HUES6 (cell line): ENCODE results near the gene NOXO1.

Experiments
- H3K27ac ChIP-seq: 2 replicates; pipeline ENCODE4 v1.7.0; 2013; ENCODE audit warnings: low read depth, mild to moderate bottlenecking, low read length, inconsistent platforms
- H3K27me3 ChIP-seq: 2 replicates; pipeline ENCODE4 v1.6.1; 2013; ENCODE audit warnings: low read length; ENCODE audit not compliant: control insufficient read depth, insufficient read depth
- H3K36me3 ChIP-seq: 2 replicates; pipeline ENCODE4 v1.6.1; 2013; ENCODE audit warnings: low read length; ENCODE audit not compliant: control insufficient read depth, insufficient read depth
- H3K4me1 ChIP-seq: 2 replicates; pipeline ENCODE4 v1.6.1; 2013; ENCODE audit warnings: low read length; ENCODE audit not compliant: control insufficient read depth, insufficient read depth
- H3K4me3 ChIP-seq: 2 replicates; pipeline ENCODE4 v1.5.1; 2013; ENCODE audit warnings: low read depth, low read length
- H3K9ac ChIP-seq: one replicate; pipeline ENCODE4 v1.6.1; 2013; ENCODE audit warnings: mild to moderate bottlenecking, low read length
- H3K9me3 ChIP-seq: 2 replicates; pipeline ENCODE4 v1.6.1; 2013; ENCODE audit warnings: low read depth, low read length; ENCODE audit not compliant: control insufficient read depth, insufficient read depth

NOXO1 gene

DNA sequence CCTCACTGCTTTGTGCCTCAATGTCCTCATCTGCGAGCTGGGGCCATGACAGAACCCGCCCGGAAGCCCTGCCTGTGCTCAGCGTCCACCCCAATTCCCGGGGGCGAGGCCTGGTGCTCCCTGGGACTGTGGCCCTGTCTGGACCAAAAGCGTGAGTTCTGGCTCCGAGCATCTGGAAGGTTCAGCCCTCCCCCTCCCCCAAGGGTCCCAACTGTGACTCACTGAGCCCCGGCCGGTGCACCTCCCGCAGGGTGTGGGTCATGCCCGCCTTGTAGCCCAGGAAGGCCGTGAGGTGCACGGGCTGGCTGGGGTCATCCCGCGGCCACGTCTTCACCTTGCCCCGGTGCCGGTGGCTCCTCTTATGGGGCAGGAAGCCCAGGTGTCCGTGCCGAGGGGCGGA lies 27.5 kb downstream of the NOXO1 start:
- Histone ChIP-seq H3K4me1 (peaks cover 5% of the 10 kb centered on the region), H3K9me3 (no peaks in the 10 kb centered on the region), H3K9ac (no peak overlapping the region), H3K27me3 (no peaks in the 10 kb centered on the region), H3K4me3 (no peak overlapping the region), H3K36me3 (no peaks in the 10 kb centered on the region), H3K27ac (no peak overlapping the region)

GRCh38 chr16:1950559-1950958 lies 30.7 kb downstream of the NOXO1 start:
- Histone ChIP-seq H3K4me1 (peaks cover 3% of the 10 kb centered on the region; the same call in 1 of the 2 replicates), H3K9me3 (no peaks in the 10 kb centered on the region), H3K36me3 (no peaks in the 10 kb centered on the region), H3K27me3 (no peaks in the 10 kb centered on the region), H3K9ac (no peak overlapping the region), H3K4me3 (no peak overlapping the region), H3K27ac (no peak overlapping the region)

DNA sequence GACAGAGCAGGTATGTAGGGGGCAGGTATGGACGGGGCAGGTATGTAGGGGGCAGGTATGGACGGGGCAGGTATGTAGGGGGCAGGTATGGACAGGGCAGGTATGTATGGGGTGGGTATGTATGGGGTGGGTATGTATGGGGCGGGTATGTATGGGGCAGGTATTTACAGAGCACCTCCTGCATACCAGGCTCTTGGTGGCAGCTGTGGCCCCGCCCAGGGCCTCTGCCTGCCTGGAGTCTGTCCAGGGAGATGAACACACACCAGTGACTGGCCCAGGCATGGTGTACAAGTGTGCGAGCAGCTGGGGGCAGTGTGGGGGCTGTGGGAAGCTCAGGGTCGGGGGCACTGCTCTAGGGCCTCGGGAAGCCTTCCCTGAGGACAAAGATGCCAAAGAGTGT lies 31.2 kb downstream of the NOXO1 start:
- Histone ChIP-seq H3K9me3 (no peaks in the 10 kb centered on the region), H3K4me3 (no peak overlapping the region), H3K9ac (no peak overlapping the region), H3K27ac (no peak overlapping the region), H3K4me1 (peaks cover 3% of the 10 kb centered on the region; the same call in 1 of the 2 replicates), H3K27me3 (no peaks in the 10 kb centered on the region), H3K36me3 (no peaks in the 10 kb centered on the region)

DNA sequence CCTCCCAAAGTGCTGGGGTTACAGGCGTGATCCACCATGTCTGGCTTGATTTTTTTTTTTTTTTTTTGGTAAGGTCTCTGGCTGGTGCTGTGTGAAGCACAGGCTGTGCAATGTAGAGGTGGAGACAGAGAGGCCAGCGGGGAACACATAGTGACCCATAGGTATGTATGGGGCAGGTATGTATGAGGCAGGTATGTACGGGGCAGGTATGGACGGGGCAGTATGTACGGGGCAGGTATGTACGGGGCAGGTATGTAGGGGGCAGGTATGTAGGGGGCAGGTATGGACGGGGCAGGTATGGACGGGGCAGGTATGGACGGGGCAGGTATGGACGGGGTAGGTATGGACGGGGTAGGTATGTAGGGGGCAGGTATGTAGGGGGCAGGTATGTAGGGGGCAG lies 31.8 kb downstream of the NOXO1 start:
- Histone ChIP-seq H3K4me1 (peaks cover 5% of the 10 kb centered on the region; the same call in 1 of the 2 replicates), H3K27me3 (no peaks in the 10 kb centered on the region), H3K9ac (no peak overlapping the region), H3K27ac (no peak overlapping the region), H3K36me3 (no peaks in the 10 kb centered on the region), H3K9me3 (no peaks in the 10 kb centered on the region), H3K4me3 (no peak overlapping the region)

GRCh38 chr16:1947369-1947670 lies 33.9 kb downstream of the NOXO1 start:
- no peaks in the 10 kb centered on the region for H3K36me3 ChIP-seq
- 0 out of 2 replicates have a peak, but pooled peaks cover 3% of the 10 kb centered on the region for H3K4me1 ChIP-seq
- no peaks in the 10 kb centered on the region for H3K9me3 ChIP-seq
- no peak overlapping the region for H3K27ac ChIP-seq
- no peaks in the 10 kb centered on the region for H3K27me3 ChIP-seq
- no peak overlapping the region for H3K4me3 ChIP-seq
- no peak overlapping the region for H3K9ac ChIP-seq

DNA sequence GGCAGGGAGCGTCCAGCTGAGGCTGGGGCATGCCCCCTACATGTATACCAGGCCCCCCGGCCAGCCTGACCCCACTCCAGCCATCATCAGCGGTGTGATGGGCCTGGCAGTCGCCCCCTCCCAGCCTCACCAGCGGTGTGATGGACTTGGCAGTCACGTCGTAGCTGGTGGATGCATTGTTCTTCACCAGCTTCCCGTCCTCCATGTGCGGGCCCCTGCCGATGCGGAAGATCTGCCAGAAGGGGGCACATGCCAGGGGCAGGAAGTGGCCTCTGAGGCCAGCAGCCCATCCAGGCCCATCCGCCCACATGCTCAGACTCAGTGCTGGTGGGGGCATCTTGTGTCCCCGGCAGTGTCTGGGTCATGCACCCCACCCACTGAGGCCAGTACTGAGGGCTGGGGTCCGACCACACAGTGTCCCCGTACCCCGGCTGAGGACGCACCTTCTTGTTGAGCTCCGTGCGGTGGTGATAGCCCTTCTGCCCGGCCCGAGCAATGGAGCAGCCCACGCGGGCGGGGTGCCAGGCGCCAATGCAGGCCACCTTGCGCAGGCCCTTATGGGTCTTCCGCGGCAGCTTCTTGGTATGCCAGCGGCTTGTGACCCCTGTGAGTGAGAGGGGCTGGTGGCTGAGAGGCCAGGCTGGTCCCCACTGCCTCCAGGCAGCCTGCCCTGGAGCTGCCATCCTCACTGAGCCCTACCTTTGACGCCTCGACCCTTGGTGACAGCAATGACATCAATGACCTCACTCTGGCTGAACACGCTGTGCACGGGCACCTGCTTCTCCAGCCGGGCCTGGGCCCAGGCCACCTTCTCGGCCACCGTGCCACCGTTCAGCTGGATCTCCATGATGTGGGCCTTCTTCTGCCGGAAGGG lies 34.5 kb downstream of the NOXO1 start:
- Histone ChIP-seq H3K4me1 (peaks cover 8% of the 10 kb centered on the region; the same call in 1 of the 2 replicates), H3K27me3 (no peaks in the 10 kb centered on the region), H3K9ac (no peak overlapping the region), H3K36me3 (no peaks in the 10 kb centered on the region), H3K9me3 (no peaks in the 10 kb centered on the region), H3K27ac (no peak overlapping the region), H3K4me3 (no peak overlapping the region)

GRCh38 chr16:1945559-1946391 lies 35.5 kb downstream of the NOXO1 start:
- H3K4me1 ChIP-seq = peaks cover 14% of the 10 kb centered on the region; the same call in 1 of the 2 replicates
- no peak overlapping the region for H3K27ac ChIP-seq
- H3K4me3 ChIP-seq = no peak overlapping the region
- no peak overlapping the region for H3K9ac ChIP-seq
- H3K36me3 ChIP-seq = peaks cover 2% of the 10 kb centered on the region
- no peaks in the 10 kb centered on the region for H3K27me3 ChIP-seq
- no peaks in the 10 kb centered on the region for H3K9me3 ChIP-seq

GRCh38 chr16:1944612-1945199 lies 36.6 kb downstream of the NOXO1 start:
- Histone ChIP-seq H3K27ac (no peak overlapping the region), H3K4me1 (peaks cover 14% of the 10 kb centered on the region; the same call in 1 of the 2 replicates), H3K9ac (no peak overlapping the region), H3K4me3 (no peak overlapping the region), H3K9me3 (no peaks in the 10 kb centered on the region), H3K36me3 (peaks cover 9% of the 10 kb centered on the region), H3K27me3 (no peaks in the 10 kb centered on the region)

DNA sequence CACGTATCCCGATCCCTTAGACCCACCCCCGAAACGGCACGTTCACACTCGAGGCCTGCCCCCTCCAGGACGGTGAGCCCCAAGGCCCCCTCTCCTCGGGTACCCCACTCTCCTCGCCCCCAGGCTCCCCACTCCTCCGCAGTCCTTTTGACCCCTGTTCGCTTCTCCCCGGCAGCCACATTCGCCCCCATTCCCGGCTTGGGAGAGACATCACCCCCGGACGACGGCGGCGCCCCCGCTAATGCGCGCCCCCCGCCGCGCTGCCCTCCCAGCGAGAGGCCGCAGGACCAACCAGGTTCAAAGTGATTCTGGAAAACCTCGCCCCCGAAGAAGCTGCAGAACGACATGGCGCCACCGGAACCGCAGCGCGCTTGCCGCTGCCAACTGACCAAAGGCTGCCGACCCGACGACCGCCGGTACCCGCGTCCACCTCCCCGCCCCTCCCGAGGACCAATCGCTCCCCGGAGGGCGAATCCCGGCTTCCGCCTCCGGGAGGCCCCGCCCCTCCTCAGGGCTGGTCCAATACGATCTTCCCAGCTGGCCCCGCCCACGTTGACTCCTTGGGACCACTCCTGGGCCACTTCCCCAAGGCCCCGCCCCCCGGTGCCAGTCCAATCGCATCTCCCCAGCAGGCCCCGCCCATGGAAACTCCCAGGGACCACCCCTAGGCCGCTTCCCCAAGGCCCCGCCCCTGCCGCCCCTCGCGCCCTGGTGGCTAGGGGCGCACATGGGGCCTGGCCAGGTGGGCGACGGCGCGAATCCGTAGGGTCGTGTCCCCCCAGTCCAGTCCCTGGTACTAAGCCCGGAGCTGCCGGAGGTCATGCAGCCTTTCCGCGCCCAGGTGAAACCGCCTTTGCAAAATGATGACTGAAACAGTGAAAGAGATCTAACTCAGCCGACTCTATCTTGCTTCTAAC lies 38.2 kb downstream of the NOXO1 start, which contains the start of gene MSRB1:
Gene MSRB1, minus strand, starts transcription at position 390 of the 917 bp plus-strand sequence. Its CDS starts 43 bp downstream, at position 347.
- peak within 1 kb of the TSS; percentile 90 for H3K4me3 ChIP-seq
- H3K27me3 ChIP-seq = no peaks in the 10 kb centered on the region
- H3K36me3 ChIP-seq = peaks cover 25% of the 10 kb centered on the region
- no peaks in the 10 kb centered on the region for H3K9me3 ChIP-seq
- no peak within 1 kb of the TSS for H3K27ac ChIP-seq
- H3K9ac ChIP-seq = peak within 1 kb of the TSS; percentile 72
- H3K4me1 ChIP-seq = peaks cover 14% of the 10 kb centered on the region; the same call in 1 of the 2 replicates
